ENCODE data around the gene KCNMA1.

GRCh38 chr10:77205135-77205534, 432.5 kb downstream of the KCNMA1 start:
- TF ChIP-seq CTCF (IDR thresholded peaks at IDR 0.05) (no peak), EP300 (IDR thresholded peaks at IDR 0.05) (no peak)
